CD4-positive, alpha-beta memory T cell (primary cell): ENCODE data around the gene PHAF1. TPM values are rescaled to one million over a fixed set of nuclear protein-coding genes. Genes with fewer than 3 reads are reported as not detected.

Source experiments
- CTCF ChIA-PET: fragments of 350-600 bp; sonication (Branson Sonifier 250); formaldehyde crosslinking; loops from one replicate; lab custom pipeline; 2021; ENCODE audit warnings: inconsistent platforms; ENCODE audit not compliant: partially characterized antibody; lab: Charles Lee
- POLR2A ChIA-PET: fragments of 350-600 bp; sonication (Branson Sonifier 250); formaldehyde crosslinking; loops from one replicate; lab custom pipeline; 2021; ENCODE audit not compliant: partially characterized antibody; lab: Charles Lee
- DNase-seq, 5 donors: peaks; one replicate each; pipeline versions ENCODE4 v3.0.0 to v3.0.0-alpha.2; 2020 to 2022; ENCODE audit warnings: mixed read lengths in 1 of 5
- H3K27ac ChIP-seq: one replicate; pipeline ENCODE4 v1.7.0; 2013; ENCODE audit warnings: low read depth, low read length
- H3K27me3 ChIP-seq: 2 replicates; pipeline ENCODE4 v1.7.0; 2013; ENCODE audit warnings: mild to moderate bottlenecking, low read length, moderate library complexity; ENCODE audit not compliant: insufficient read depth
- H3K36me3 ChIP-seq: 2 replicates; pipeline ENCODE4 v1.7.0; 2013; ENCODE audit warnings: mild to moderate bottlenecking, low read length, moderate library complexity; ENCODE audit not compliant: insufficient read depth
- H3K4me1 ChIP-seq: 2 replicates; pipeline ENCODE4 v1.7.0; 2013; ENCODE audit warnings: mild to moderate bottlenecking, low read length, moderate library complexity; ENCODE audit not compliant: insufficient read depth
- H3K4me3 ChIP-seq, 2 donors: one replicate each; pipeline ENCODE4 v1.7.0; 2013; ENCODE audit warnings: low read length in 2 of 2, mild to moderate bottlenecking in 1 of 2
- H3K9me3 ChIP-seq, 2 donors: one replicate each; pipeline ENCODE4 v1.7.0; 2013; ENCODE audit warnings: low read length in 2 of 2, control low read depth in 1 of 2; ENCODE audit not compliant: control insufficient read depth in 1 of 2
- H3K27ac Mint-ChIP-seq, 7 donors: one replicate each; pipeline ENCODE4 v1.8.0; 2020 to 2021; ENCODE audit warnings: mixed read lengths in 7 of 7, mild to moderate bottlenecking in 6 of 7, inconsistent platforms in 3 of 7, moderate library complexity in 3 of 7
- H3K27me3 Mint-ChIP-seq, 2 donors: one replicate each; pipeline ENCODE4 v1.8.0; 2020 to 2021; ENCODE audit warnings: mixed read lengths in 2 of 2
- H3K36me3 Mint-ChIP-seq, 2 donors: one replicate each; pipeline ENCODE4 v1.8.0; 2020 to 2021; ENCODE audit warnings: mixed read lengths in 2 of 2, inconsistent platforms in 1 of 2, mild to moderate bottlenecking in 1 of 2
- H3K4me1 Mint-ChIP-seq, 4 donors: one replicate each; pipeline ENCODE4 v1.8.0; 2020 to 2021; ENCODE audit warnings: mixed read lengths in 4 of 4, mild to moderate bottlenecking in 1 of 4
- H3K4me3 Mint-ChIP-seq, 8 donors: one replicate each; pipeline ENCODE4 v1.8.0; 2020 to 2021; ENCODE audit warnings: mixed read lengths in 8 of 8, mild to moderate bottlenecking in 7 of 8, moderate library complexity in 6 of 8, inconsistent platforms in 3 of 8
- H3K9me3 Mint-ChIP-seq, 8 donors: one replicate each; pipeline ENCODE4 v1.8.0; 2020 to 2021; ENCODE audit warnings: mixed read lengths in 8 of 8, mild to moderate bottlenecking in 5 of 8, inconsistent platforms in 3 of 8, moderate library complexity in 1 of 8
- intact Hi-C: fragments of 100-400 bp; cut with micrococcal nuclease; formaldehyde crosslinking; loops from one replicate; pipeline ENCODE4 v1.15.1; 2023
- polyA plus RNA-seq, 2 donors: library from polyadenylated mRNA; unstranded; fragments of 300-500 nt; fragmentation: Illumina TruSeq; gene quantifications; one replicate each; pipeline ENCODE4 v1.2.3, GENCODE V29; 2021
- total RNA-seq, 2 experiments: library from RNA; stranded (reverse); gene quantifications; one replicate each; pipeline ENCODE4 v1.2.3, GENCODE V29; 2021

The PHAF1 gene
- total and polyA plus RNA-seq, 4 experiments from 2014 or later, result 7.5 to 22.7 (median 19.2) TPM

- intact Hi-C loops, result no loop called here
- Histone ChIP-seq H3K27me3 (no peaks in the 10 kb centered on the region), H3K36me3 (peaks cover 49% of the 10 kb centered on the region), H3K27ac (peak overlapping the region; percentile 80), H3K4me3 (no peak overlapping the region), H3K9me3 (no peaks in the 10 kb centered on the region), H3K4me1 (peaks cover 30% of the 10 kb centered on the region)
- no peaks in the 10 kb centered on the region for H3K27me3 Mint-ChIP-seq
- ChIA-PET POLR2A (interaction anchor here (0.8 to 2.4 kb wide), 6 partner anchors 29 to 261 kb away, joined by 3 to 9 read pairs (median 6); partner anchors contain the start of genes HSF4 and TMEM208), CTCF (interaction anchor here (1.0 to 1.4 kb wide), 3 partner anchors 9 to 216 kb away, joined by 3 to 5 read pairs (median 4); no protein-coding TSS in a partner anchor)
- DNase-seq, result peak in 1 of 5 donors; percentile 32
- H3K27ac Mint-ChIP-seq, result peak overlapping the region in 6 of 7 donors; percentile 74 to 94 (median 85)
- H3K4me1 Mint-ChIP-seq, result peaks cover 24 to 59% (median 44%) of the 10 kb centered on the region in 4 donors
- H3K36me3 Mint-ChIP-seq, result peaks cover 22 to 58% of the 10 kb centered on the region in 2 donors
- H3K4me3 Mint-ChIP-seq, result peak overlapping the region in 7 of 8 donors; percentile 86 to 96 (median 89)
- peaks cover 0 to 2% (median 0%) of the 10 kb centered on the region in 8 donors for H3K9me3 Mint-ChIP-seq
These were observed 84.5 kb downstream of the PHAF1 start for GRCh38 chr16:67194260-67194659.

DNA sequence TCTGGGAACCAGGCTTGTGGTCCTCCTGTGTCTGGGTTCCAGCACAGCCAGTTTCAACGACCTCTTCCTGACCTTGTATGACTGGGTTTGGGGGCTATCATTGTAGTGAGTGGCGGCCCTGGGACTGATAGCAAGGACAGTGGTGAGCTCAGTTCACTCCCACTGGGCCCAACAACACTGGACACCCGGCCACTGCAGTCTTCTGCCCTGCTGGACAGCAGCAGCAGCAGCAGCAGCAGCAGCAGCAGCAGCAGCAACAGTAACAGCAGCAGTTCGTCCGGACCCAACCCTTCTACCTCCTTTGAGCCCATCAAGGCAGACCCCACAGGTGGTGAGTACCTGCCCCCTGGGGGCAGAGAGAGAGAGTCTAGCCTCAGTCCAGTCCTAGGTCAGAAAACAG, 85.9 kb downstream of the PHAF1 start:
- peak overlapping the region in 2 of 7 donors; percentile 35 to 71 for H3K27ac Mint-ChIP-seq
- peaks cover 24 to 59% (median 44%) of the 10 kb centered on the region in 4 donors for H3K4me1 Mint-ChIP-seq
- Histone ChIP-seq H3K4me1 (peaks cover 30% of the 10 kb centered on the region), H3K27me3 (no peaks in the 10 kb centered on the region), H3K36me3 (peaks cover 54% of the 10 kb centered on the region), H3K4me3 (no peak overlapping the region), H3K9me3 (no peaks in the 10 kb centered on the region), H3K27ac (no peak overlapping the region)
- CTCF ChIA-PET, result no interaction called here
- intact Hi-C loops, result no loop called here
- peak in 1 of 5 donors; percentile 4 for DNase-seq
- POLR2A ChIA-PET, result interaction anchor here (1.1 to 1.4 kb wide), 2 partner anchors 36 to 49 kb away, joined by 4 to 6 read pairs; no protein-coding TSS in a partner anchor
- H3K9me3 Mint-ChIP-seq, result peaks cover 0 to 2% (median 0%) of the 10 kb centered on the region in 8 donors
- peak overlapping the region in 1 of 8 donors; percentile 10 for H3K4me3 Mint-ChIP-seq
- no peaks in the 10 kb centered on the region for H3K27me3 Mint-ChIP-seq
- H3K36me3 Mint-ChIP-seq, result peaks cover 22 to 68% of the 10 kb centered on the region in 2 donors

GRCh38 chr16:67196881-67197280, 87.1 kb downstream of the PHAF1 start:
- peak overlapping the region in 1 of 8 donors; percentile 73 for H3K4me3 Mint-ChIP-seq
- peaks cover 20% of the 10 kb centered on the region for H3K4me1 ChIP-seq
- no peaks in the 10 kb centered on the region for H3K9me3 ChIP-seq
- peaks cover 0 to 2% (median 0%) of the 10 kb centered on the region in 8 donors for H3K9me3 Mint-ChIP-seq
- no peaks in the 10 kb centered on the region for H3K27me3 Mint-ChIP-seq
- DNase-seq, result no peak
- peaks cover 60% of the 10 kb centered on the region for H3K36me3 ChIP-seq
- ChIA-PET CTCF (interaction anchor here (1.3 kb wide), 1 partner anchor 47 kb away, joined by 3 read pairs; no protein-coding TSS in a partner anchor), POLR2A (interaction anchor here (1.4 to 3.5 kb wide), 2 partner anchors 30 to 48 kb away, joined by 6 to 11 read pairs; partner anchors contain the start of gene TMEM208)
- peak overlapping the region in 3 of 7 donors; percentile 42 to 77 (median 71) for H3K27ac Mint-ChIP-seq
- intact Hi-C loops, result no loop called here
- H3K36me3 Mint-ChIP-seq, result peaks cover 22 to 70% of the 10 kb centered on the region in 2 donors
- no peaks in the 10 kb centered on the region for H3K27me3 ChIP-seq
- no peak overlapping the region for H3K27ac ChIP-seq
- H3K4me3 ChIP-seq, result no peak overlapping the region
- peaks cover 17 to 52% (median 37%) of the 10 kb centered on the region in 4 donors for H3K4me1 Mint-ChIP-seq

DNA sequence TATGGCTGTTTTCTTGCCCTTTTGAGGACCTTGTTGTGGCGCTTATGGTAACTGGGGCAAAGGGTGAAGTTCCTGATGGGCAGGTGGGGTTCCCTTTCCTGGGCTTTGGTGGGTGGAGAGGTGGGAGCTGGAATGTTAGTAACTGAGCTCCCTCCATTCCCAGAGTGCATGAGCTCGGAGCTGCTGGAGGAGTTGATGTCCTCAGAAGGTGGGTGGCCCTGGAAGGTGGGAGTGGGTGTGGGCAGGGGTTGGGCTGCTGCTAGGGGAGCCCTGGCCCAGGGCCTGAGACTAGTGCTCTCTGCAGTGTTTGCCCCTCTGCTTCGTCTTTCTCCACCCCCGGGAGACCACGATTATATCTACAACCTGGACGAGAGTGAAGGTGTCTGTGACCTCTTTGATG, 88.0 kb downstream of the PHAF1 start:
- intact Hi-C loops, result no loop called here
- Mint-ChIP-seq H3K4me1 (peaks cover 15 to 47% (median 32%) of the 10 kb centered on the region in 4 donors), H3K36me3 (peaks cover 22 to 69% of the 10 kb centered on the region in 2 donors), H3K27me3 (no peaks in the 10 kb centered on the region), H3K27ac (peak overlapping the region in 3 of 7 donors; percentile 4 to 76 (median 36)), H3K9me3 (peaks cover 0 to 2% (median 0%) of the 10 kb centered on the region in 8 donors), H3K4me3 (no peak overlapping the region)
- peaks cover 16% of the 10 kb centered on the region for H3K4me1 ChIP-seq
- no peaks in the 10 kb centered on the region for H3K9me3 ChIP-seq
- DNase-seq, result no peak
- CTCF ChIA-PET, result interaction anchor here (0.8 to 1.8 kb wide), 8 partner anchors 11 to 198 kb away, joined by 3 to 8 read pairs (median 4); partner anchors contain the start of gene FHOD1
- H3K27me3 ChIP-seq, result no peaks in the 10 kb centered on the region
- H3K27ac ChIP-seq, result no peak overlapping the region
- POLR2A ChIA-PET, result interaction anchor here (1.0 to 3.5 kb wide), 2 partner anchors 29 to 43 kb away, joined by 4 to 11 read pairs; partner anchors contain the start of gene TMEM208
- peaks cover 65% of the 10 kb centered on the region for H3K36me3 ChIP-seq
- no peak overlapping the region for H3K4me3 ChIP-seq

Other genes with a start within 250 kb of the PHAF1 start
- 10 to 100 TPM; 16.3 to 19.3 TPM for gene PDP2, start 229.4 kb upstream of the PHAF1 start, total RNA-seq
- gene PDP2, start 229.4 kb upstream of the PHAF1 start, polyA plus RNA-seq, result 1 to 10 TPM; 2.4 to 4.0 TPM
- gene CDH16, start 191.1 kb upstream of the PHAF1 start, total RNA-seq, result not detected
- not detected for gene CDH16, start 191.1 kb upstream of the PHAF1 start, polyA plus RNA-seq
- gene RRAD, start 184.4 kb upstream of the PHAF1 start, total RNA-seq, result under 1 TPM; 0.29 to 0.58 TPM
- not detected for gene RRAD, start 184.4 kb upstream of the PHAF1 start, polyA plus RNA-seq
- 10 to 100 TPM; 72.7 to 75.0 TPM for gene CIAO2B, start 175.5 kb upstream of the PHAF1 start, total RNA-seq
- 100 to 1,000 TPM; 128 to 150 TPM for gene CIAO2B, start 175.5 kb upstream of the PHAF1 start, polyA plus RNA-seq
- 10 to 100 TPM; 46.5 to 51.0 TPM for gene CES2, start 174.4 kb upstream of the PHAF1 start, total RNA-seq
- 10 to 100 TPM; 25.4 to 30.4 TPM for gene CES2, start 174.4 kb upstream of the PHAF1 start, polyA plus RNA-seq
- under 1 TPM; 0.32 to 0.61 TPM for gene CES3, start 148.7 kb upstream of the PHAF1 start, total RNA-seq
- not detected for gene CES3, start 148.7 kb upstream of the PHAF1 start, polyA plus RNA-seq
- gene CES4A, start 121.4 kb upstream of the PHAF1 start, total RNA-seq, result 10 to 100 TPM; 19.8 to 21.9 TPM
- gene CES4A, start 121.4 kb upstream of the PHAF1 start, polyA plus RNA-seq, result 10 to 100 TPM in 1 of 2 donors, 1 to 10 TPM in 1; 4.1 to 12.2 TPM
- 100 to 1,000 TPM; 112 TPM for gene CBFB, start 80.8 kb upstream of the PHAF1 start, total RNA-seq
- 100 to 1,000 TPM; 102 to 108 TPM for gene CBFB, start 80.8 kb upstream of the PHAF1 start, polyA plus RNA-seq
- gene B3GNT9, start 41.1 kb downstream of the PHAF1 start, total RNA-seq, result 10 to 100 TPM; 10.0 to 10.4 TPM
- 10 to 100 TPM; 10.0 to 11.8 TPM for gene B3GNT9, start 41.1 kb downstream of the PHAF1 start, polyA plus RNA-seq
- gene TRADD, start 50.0 kb downstream of the PHAF1 start, total RNA-seq, result 100 to 1,000 TPM; 161 to 173 TPM
- 100 to 1,000 TPM; 221 to 285 TPM for gene TRADD, start 50.0 kb downstream of the PHAF1 start, polyA plus RNA-seq
- gene FBXL8, start 50.0 kb downstream of the PHAF1 start, total RNA-seq, result 10 to 100 TPM; 69.9 to 76.2 TPM
- 10 to 100 TPM; 19.2 to 26.5 TPM for gene FBXL8, start 50.0 kb downstream of the PHAF1 start, polyA plus RNA-seq
- gene HSF4, start 54.8 kb downstream of the PHAF1 start, total RNA-seq, result 10 to 100 TPM; 93.6 to 98.7 TPM
- gene HSF4, start 54.8 kb downstream of the PHAF1 start, polyA plus RNA-seq, result under 1 TPM in 1 of 2 donors, not detected in 1; 0.37 TPM
- gene NOL3, start 60.6 kb downstream of the PHAF1 start, total RNA-seq, result 10 to 100 TPM in 1 of 2 experiments, 1 to 10 TPM in 1; 9.6 to 12.5 TPM
- 1 to 10 TPM; 1.3 to 1.7 TPM for gene NOL3, start 60.6 kb downstream of the PHAF1 start, polyA plus RNA-seq
- 1 to 10 TPM; 8.6 to 9.0 TPM for gene MATCAP1, start 74.0 kb downstream of the PHAF1 start, total RNA-seq
- gene MATCAP1, start 74.0 kb downstream of the PHAF1 start, polyA plus RNA-seq, result 1 to 10 TPM; 1.8 to 3.0 TPM
- gene EXOC3L1, start 80.2 kb downstream of the PHAF1 start, total RNA-seq, result not detected
- gene EXOC3L1, start 80.2 kb downstream of the PHAF1 start, polyA plus RNA-seq, result under 1 TPM in 1 of 2 donors, not detected in 1; 0.21 TPM
- 10 to 100 TPM; 87.3 to 91.3 TPM for gene E2F4, start 82.2 kb downstream of the PHAF1 start, total RNA-seq
- 10 to 100 TPM; 53.6 to 81.1 TPM for gene E2F4, start 82.2 kb downstream of the PHAF1 start, polyA plus RNA-seq
- 10 to 100 TPM; 10.1 to 10.6 TPM for gene ELMO3, start 89.2 kb downstream of the PHAF1 start, total RNA-seq
- not detected for gene ELMO3, start 89.2 kb downstream of the PHAF1 start, polyA plus RNA-seq
- 10 to 100 TPM; 35.5 to 35.7 TPM for gene TMEM208, start 117.2 kb downstream of the PHAF1 start, total RNA-seq
- 10 to 100 TPM; 84.3 to 99.1 TPM for gene TMEM208, start 117.2 kb downstream of the PHAF1 start, polyA plus RNA-seq
- 10 to 100 TPM; 56.0 to 63.3 TPM for gene FHOD1, start 137.5 kb downstream of the PHAF1 start, total RNA-seq
- gene FHOD1, start 137.5 kb downstream of the PHAF1 start, polyA plus RNA-seq, result 1 to 10 TPM; 3.3 to 5.9 TPM
- 1 to 10 TPM; 1.7 to 2.1 TPM for gene SLC9A5, start 139.0 kb downstream of the PHAF1 start, total RNA-seq
- gene SLC9A5, start 139.0 kb downstream of the PHAF1 start, polyA plus RNA-seq, result under 1 TPM in 1 of 2 donors, not detected in 1; 0.09 TPM
- 10 to 100 TPM; 17.3 to 24.0 TPM for gene PLEKHG4, start 169.6 kb downstream of the PHAF1 start, total RNA-seq
- gene PLEKHG4, start 169.6 kb downstream of the PHAF1 start, polyA plus RNA-seq, result 1 to 10 TPM; 4.3 to 4.9 TPM
- gene KCTD19, start 216.8 kb downstream of the PHAF1 start, total RNA-seq, result not detected
- gene KCTD19, start 216.8 kb downstream of the PHAF1 start, polyA plus RNA-seq, result under 1 TPM in 1 of 2 donors, not detected in 1; 0.10 TPM
- not detected for gene LRRC36, start 216.9 kb downstream of the PHAF1 start, total RNA-seq
- not detected for gene LRRC36, start 216.9 kb downstream of the PHAF1 start, polyA plus RNA-seq